K562 (cell line): ENCODE data around the gene WIPF3. TPM values are rescaled to one million over a fixed set of nuclear protein-coding genes. Genes with fewer than 3 reads are reported as not detected.

Experiments
- BDP1 ChIP-seq: IDR thresholded peaks from 3 replicates; pipeline ENCODE4 v1.6.1; 2011; ENCODE audit not compliant: insufficient read length, insufficient read depth
- BRF1 ChIP-seq: IDR thresholded peaks from 3 replicates; pipeline ENCODE4 v1.6.1; 2011; ENCODE audit warnings: borderline replicate concordance, mild to moderate bottlenecking; ENCODE audit not compliant: insufficient read length; ENCODE audit errors: extremely low read depth
- CBX1 ChIP-seq: sonication (generic); IDR thresholded peaks from 2 replicates; pipeline ENCODE4 v1.6.1; 2016; ENCODE audit warnings: antibody characterized with exemption, low read depth, mild to moderate bottlenecking
- CEBPB ChIP-seq: fragments of 450-650 bp; IDR thresholded peaks from 2 replicates; pipeline ENCODE4 v1.6.1; 2016; ENCODE audit warnings: missing genetic modification characterization, missing compliant biosample characterization
- DPF2 ChIP-seq: fragments of 450-650 bp; IDR thresholded peaks from 2 replicates; pipeline ENCODE4 v1.6.1; 2016
- ERF ChIP-seq: fragments of 450-650 bp; formaldehyde crosslinking; IDR thresholded peaks from 2 replicates; pipeline ENCODE4 v1.4.0; 2020; ENCODE audit warnings: mild to moderate bottlenecking, mixed read lengths
- EWSR1 ChIP-seq: fragments of 450-650 bp; IDR thresholded peaks from 2 replicates; pipeline ENCODE4 v1.6.1; 2018; ENCODE audit warnings: borderline replicate concordance, mild to moderate bottlenecking, low read depth, moderate library complexity; ENCODE audit not compliant: partially characterized antibody
- FUS ChIP-seq: fragments of 200-400 bp; formaldehyde crosslinking; optimal IDR thresholded peaks from 2 replicates; pipeline ENCODE3; 2017; ENCODE audit warnings: low read depth, low read length
- GABPA ChIP-seq: fragments of 200-800 bp; sonication (Bioruptor generic); conservative IDR thresholded peaks from 2 replicates; pipeline ENCODE4 v1.6.1; 2016; ENCODE audit warnings: low read depth, missing genetic modification characterization, missing compliant biosample characterization
- GABPB1 ChIP-seq: sonication (generic); formaldehyde crosslinking; IDR thresholded peaks from 2 replicates; pipeline ENCODE4 v1.8.0; 2022; ENCODE audit warnings: mild to moderate bottlenecking, missing genetic modification reagents
- HLTF ChIP-seq: fragments of 450-650 bp; IDR thresholded peaks from 2 replicates; pipeline ENCODE4 v1.6.1; 2016
- MCM7 ChIP-seq, 2 experiments: fragments of 450-650 bp; IDR thresholded peaks; 2 replicates each; pipeline ENCODE4 v1.6.1; 2016 to 2018
- NONO ChIP-seq, 2 experiments: fragments of 200-400 bp in 1 of 2; fragments of 450-650 bp in 1 of 2; formaldehyde crosslinking in 1 of 2; IDR thresholded peaks; 2 replicates each; pipeline ENCODE4 v1.6.1; 2017; ENCODE audit warnings: low read depth in 2 of 2, mild to moderate bottlenecking in 2 of 2, moderate library complexity in 2 of 2, low read length in 1 of 2
- PHF8 ChIP-seq: fragments of 200-600 bp; sonication (generic); IDR thresholded peaks from 2 replicates; pipeline ENCODE4 v1.6.1; 2012; ENCODE audit warnings: mixed run types, mild to moderate bottlenecking, inconsistent platforms, low read length, moderate library complexity, borderline replicate concordance
- SMAD4 ChIP-seq: fragments of 250-450 bp; sonication (Bioruptor Pico); conservative IDR thresholded peaks from 2 replicates; pipeline ENCODE4 v1.8.0; 2021; ENCODE audit warnings: inconsistent platforms, mild to moderate bottlenecking, moderate library complexity
- SMARCB1 ChIP-seq: IDR thresholded peaks from 2 replicates; pipeline ENCODE4 v1.6.1; 2011; ENCODE audit warnings: improper control_type of control experiment, low read depth; ENCODE audit not compliant: insufficient read length
- TRIM24 ChIP-seq, 2 experiments: fragments of 450-650 bp; IDR thresholded peaks; 2 replicates each; pipeline ENCODE4 v1.6.1; 2016
- WHSC1 ChIP-seq: IDR thresholded peaks from one replicate; pipeline ENCODE4 v1.6.1; 2012; ENCODE audit warnings: low read length, control low read depth, inconsistent platforms
- ZC3H8 ChIP-seq: fragments of 450-650 bp; IDR thresholded peaks from 2 replicates; pipeline ENCODE4 v1.6.1; 2017
- polyA plus RNA-seq, 8 experiments: library from polyadenylated mRNA; depleted of rRNA in 4 of 8; stranded (reverse) in 5 of 8; unstranded in 3 of 8; fragments of >200 nt; fragmentation: Nextera tagmentation in 2 of 8; fragmentation: Illumina TruSeq in 1 of 8; extraction: Ambion mirVana in 2 of 8; extraction: Trizol in 1 of 8; gene quantifications; 2 replicates each; pipeline versions ENCODE4 v1.2.1 to v1.2.3, GENCODE V29; 2011 to 2014; ENCODE audit warnings: inconsistent platforms in 1 of 8, missing spikeins in 1 of 8
- total RNA-seq, 7 experiments: library from RNA; depleted of rRNA in 6 of 7; stranded (reverse); fragments of >200 nt in 6 of 7; fragmentation: Illumina TruSeq in 2 of 7; extraction: Trizol in 2 of 7; gene quantifications; 2 replicates each; pipeline versions ENCODE4 v1.2.1 to v1.2.3, GENCODE V29; 2011 to 2021; ENCODE audit warnings: low replicate concordance in 1 of 7
- TF ChIP-seq, protein P1 (sequence below): fragments of 450-650 bp; IDR thresholded peaks from 2 replicates; pipeline ENCODE4 v1.6.1; 2016; ENCODE audit warnings: borderline replicate concordance
- TF ChIP-seq, protein P2 (sequence below): fragments of 450-650 bp; conservative IDR thresholded peaks from 2 replicates; pipeline ENCODE4 v1.6.1; 2016; ENCODE audit warnings: missing genetic modification characterization, low read depth, mild to moderate bottlenecking, missing compliant biosample characterization, moderate library complexity
- TF ChIP-seq, protein P3 (sequence below): fragments of 450-650 bp; IDR thresholded peaks from 2 replicates; pipeline ENCODE4 v1.6.1; 2014; ENCODE audit warnings: low read depth, mild to moderate bottlenecking, moderate library complexity, borderline replicate concordance
- TF ChIP-seq, protein P4 (sequence below): fragments of 250-450 bp; sonication (Bioruptor Pico); IDR thresholded peaks from 2 replicates; pipeline ENCODE4 v1.8.0; 2021; ENCODE audit warnings: mild to moderate bottlenecking, moderate library complexity

The WIPF3 gene
- total and polyA plus RNA-seq, 9 of the 15 experiments (the other 6 are each of a cell fraction or from before 2014, with no cell fraction given): 0.18 to 3.2 (median 1.7) TPM

DNA sequence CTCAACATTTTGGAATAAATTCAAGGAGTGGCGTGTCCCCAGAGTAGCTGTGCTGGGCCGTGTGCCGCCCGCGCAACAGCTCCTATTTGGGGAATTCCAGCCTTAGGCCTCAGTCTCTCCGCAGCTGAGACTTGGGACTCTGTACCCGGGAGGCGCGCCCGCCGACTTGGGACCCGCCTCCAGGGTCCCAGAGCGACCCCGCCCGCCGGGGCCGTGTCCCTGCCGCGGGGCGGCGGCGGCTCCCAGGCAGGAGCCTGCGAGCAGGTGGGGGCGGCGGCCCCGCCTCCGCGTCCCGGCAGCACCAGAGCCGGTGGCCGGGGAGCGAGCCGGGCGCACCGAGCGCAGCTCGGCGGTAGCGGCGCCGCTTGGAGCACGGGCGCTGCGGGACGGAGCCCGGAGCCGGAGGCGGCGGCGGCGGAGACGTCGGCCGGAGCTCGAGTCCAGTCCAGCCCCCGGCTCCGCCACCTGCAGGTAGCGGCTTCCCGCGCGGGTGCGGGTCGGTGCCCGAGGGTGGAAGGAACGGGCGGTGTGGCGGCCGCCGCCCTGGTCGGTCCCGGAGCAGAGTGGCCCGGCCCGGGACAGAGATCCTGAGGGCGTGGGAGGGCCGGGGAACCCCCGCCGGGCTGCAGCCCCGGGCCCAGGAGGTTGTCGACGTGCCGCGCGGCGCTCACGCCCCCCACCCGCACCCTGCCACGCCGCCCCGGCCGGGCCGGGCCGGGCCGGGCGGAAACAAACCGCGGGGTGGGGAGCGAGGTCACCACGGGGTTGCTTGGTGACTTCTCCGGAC, at the start of gene WIPF3 (continued):
- TF ChIP-seq, protein P1, sequence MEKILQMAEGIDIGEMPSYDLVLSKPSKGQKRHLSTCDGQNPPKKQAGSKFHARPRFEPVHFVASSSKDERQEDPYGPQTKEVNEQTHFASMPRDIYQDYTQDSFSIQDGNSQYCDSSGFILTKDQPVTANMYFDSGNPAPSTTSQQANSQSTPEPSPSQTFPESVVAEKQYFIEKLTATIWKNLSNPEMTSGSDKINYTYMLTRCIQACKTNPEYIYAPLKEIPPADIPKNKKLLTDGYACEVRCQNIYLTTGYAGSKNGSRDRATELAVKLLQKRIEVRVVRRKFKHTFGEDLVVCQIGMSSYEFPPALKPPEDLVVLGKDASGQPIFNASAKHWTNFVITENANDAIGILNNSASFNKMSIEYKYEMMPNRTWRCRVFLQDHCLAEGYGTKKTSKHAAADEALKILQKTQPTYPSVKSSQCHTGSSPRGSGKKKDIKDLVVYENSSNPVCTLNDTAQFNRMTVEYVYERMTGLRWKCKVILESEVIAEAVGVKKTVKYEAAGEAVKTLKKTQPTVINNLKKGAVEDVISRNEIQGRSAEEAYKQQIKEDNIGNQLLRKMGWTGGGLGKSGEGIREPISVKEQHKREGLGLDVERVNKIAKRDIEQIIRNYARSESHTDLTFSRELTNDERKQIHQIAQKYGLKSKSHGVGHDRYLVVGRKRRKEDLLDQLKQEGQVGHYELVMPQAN: no peak
- TF ChIP-seq, protein P2, sequence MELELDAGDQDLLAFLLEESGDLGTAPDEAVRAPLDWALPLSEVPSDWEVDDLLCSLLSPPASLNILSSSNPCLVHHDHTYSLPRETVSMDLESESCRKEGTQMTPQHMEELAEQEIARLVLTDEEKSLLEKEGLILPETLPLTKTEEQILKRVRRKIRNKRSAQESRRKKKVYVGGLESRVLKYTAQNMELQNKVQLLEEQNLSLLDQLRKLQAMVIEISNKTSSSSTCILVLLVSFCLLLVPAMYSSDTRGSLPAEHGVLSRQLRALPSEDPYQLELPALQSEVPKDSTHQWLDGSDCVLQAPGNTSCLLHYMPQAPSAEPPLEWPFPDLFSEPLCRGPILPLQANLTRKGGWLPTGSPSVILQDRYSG: no peak
- TF ChIP-seq SMARCB1: no peak
- TF ChIP-seq ZC3H8: no peak
- no peak for TF ChIP-seq BDP1
- TF ChIP-seq FUS: no peak
- no peak for TF ChIP-seq CEBPB (tag)
- no peak for TF ChIP-seq GABPA (tag)
- no peak for TF ChIP-seq DPF2
- no peak for TF ChIP-seq EWSR1
- peak; percentile 61; the same call in 1 of the 2 replicates for TF ChIP-seq PHF8
- TF ChIP-seq NONO (IDR thresholded peaks at IDR 0.05; ENCODE audit: low read depth in 2 of 2, low read length in 1 of 2): 0 out of 4 replicates have a peak, but pooled peaks of 1 of the 2 experiments have one; percentile 13
- TF ChIP-seq ERF (CRISPR knock-in tag): 0 out of 2 replicates have a peak, but pooled peaks have one; percentile 41
- no peak; the same call in 1 of the 2 replicates for TF ChIP-seq CBX1
- no peak for TF ChIP-seq MCM7 (IDR thresholded peaks at IDR 0.05)
- TF ChIP-seq BRF1: no peak
- no peak for TF ChIP-seq GABPB1
- TF ChIP-seq, protein P3, sequence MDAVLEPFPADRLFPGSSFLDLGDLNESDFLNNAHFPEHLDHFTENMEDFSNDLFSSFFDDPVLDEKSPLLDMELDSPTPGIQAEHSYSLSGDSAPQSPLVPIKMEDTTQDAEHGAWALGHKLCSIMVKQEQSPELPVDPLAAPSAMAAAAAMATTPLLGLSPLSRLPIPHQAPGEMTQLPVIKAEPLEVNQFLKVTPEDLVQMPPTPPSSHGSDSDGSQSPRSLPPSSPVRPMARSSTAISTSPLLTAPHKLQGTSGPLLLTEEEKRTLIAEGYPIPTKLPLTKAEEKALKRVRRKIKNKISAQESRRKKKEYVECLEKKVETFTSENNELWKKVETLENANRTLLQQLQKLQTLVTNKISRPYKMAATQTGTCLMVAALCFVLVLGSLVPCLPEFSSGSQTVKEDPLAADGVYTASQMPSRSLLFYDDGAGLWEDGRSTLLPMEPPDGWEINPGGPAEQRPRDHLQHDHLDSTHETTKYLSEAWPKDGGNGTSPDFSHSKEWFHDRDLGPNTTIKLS: peak; percentile 49; the same call in 1 of the 2 replicates
- no peak for TF ChIP-seq HLTF
- peak; percentile 50; the same call in 1 of the 2 replicates for TF ChIP-seq SMAD4 (CRISPR knock-in tag)
- TF ChIP-seq, protein P4, sequence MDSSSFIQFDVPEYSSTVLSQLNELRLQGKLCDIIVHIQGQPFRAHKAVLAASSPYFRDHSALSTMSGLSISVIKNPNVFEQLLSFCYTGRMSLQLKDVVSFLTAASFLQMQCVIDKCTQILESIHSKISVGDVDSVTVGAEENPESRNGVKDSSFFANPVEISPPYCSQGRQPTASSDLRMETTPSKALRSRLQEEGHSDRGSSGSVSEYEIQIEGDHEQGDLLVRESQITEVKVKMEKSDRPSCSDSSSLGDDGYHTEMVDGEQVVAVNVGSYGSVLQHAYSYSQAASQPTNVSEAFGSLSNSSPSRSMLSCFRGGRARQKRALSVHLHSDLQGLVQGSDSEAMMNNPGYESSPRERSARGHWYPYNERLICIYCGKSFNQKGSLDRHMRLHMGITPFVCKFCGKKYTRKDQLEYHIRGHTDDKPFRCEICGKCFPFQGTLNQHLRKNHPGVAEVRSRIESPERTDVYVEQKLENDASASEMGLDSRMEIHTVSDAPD: no peak
- TF ChIP-seq WHSC1: no peak
- TF ChIP-seq TRIM24 (IDR thresholded peaks at IDR 0.05): no peak
